ENCODE data around the gene THBS3.
"Not testable (repeated sequence)": the region's sequence is repeated elsewhere in the genome, so short reads cannot be mapped to it uniquely, and the experiment has no call there.

The THBS3 gene

GRCh38 chr1:155233502-155233901 is 25.8 kb upstream of the THBS3 start:
- DNase-seq: not testable (repeated sequence)

GRCh38 chr1:155232001-155232978 is 24.6 kb upstream of the THBS3 start:
- peak; percentile 91 for DNase-seq

GRCh38 chr1:155231302-155231701 is 23.6 kb upstream of the THBS3 start:
- not testable (repeated sequence) for DNase-seq

- no peak for DNase-seq
Measured at GRCh38 chr1:155228096-155228427, 20.4 kb upstream of the THBS3 start.

GRCh38 chr1:155227261-155228095 is 19.8 kb upstream of the THBS3 start:
- peak; percentile 99 for DNase-seq

GRCh38 chr1:155226910-155227260 is 19.2 kb upstream of the THBS3 start:
- DNase-seq: peak; percentile 72

GRCh38 chr1:155226188-155226909 is 18.7 kb upstream of the THBS3 start:
- peak; percentile 85 for DNase-seq

- DNase-seq: not testable (repeated sequence)
Measured at GRCh38 chr1:155225404-155225759, 17.7 kb upstream of the THBS3 start.

- DNase-seq: no peak
Measured at GRCh38 chr1:155223047-155223446, 15.3 kb upstream of the THBS3 start.

GRCh38 chr1:155220211-155220965 is 12.7 kb upstream of the THBS3 start:
- DNase-seq: not testable (repeated sequence)

GRCh38 chr1:155219592-155220031 is 11.9 kb upstream of the THBS3 start:
- DNase-seq: no peak

GRCh38 chr1:155218854-155219591 is 11.3 kb upstream of the THBS3 start:
- no peak for DNase-seq

- DNase-seq: not testable (repeated sequence)
Measured at GRCh38 chr1:155214702-155215101, 7.0 kb upstream of the THBS3 start.

- not testable (repeated sequence) for DNase-seq
Measured at GRCh38 chr1:155212051-155212440, 4.3 kb upstream of the THBS3 start.

GRCh38 chr1:155211381-155212050 is 3.8 kb upstream of the THBS3 start:
- peak; percentile 93 for DNase-seq

- peak; percentile 15 for DNase-seq
Measured at GRCh38 chr1:155210314-155211104, 2.8 kb upstream of the THBS3 start.

GRCh38 chr1:155209312-155209721 is 1.6 kb upstream of the THBS3 start:
- no peak for DNase-seq

GRCh38 chr1:155208541-155209311 is 1.0 kb upstream of the THBS3 start, which contains the start of gene MTX1:
TSS of gene MTX1 (plus strand) at chr1:155208695. CDS start at chr1:155208805, 110 bp downstream.
- peak; percentile 96 for DNase-seq
